Vagina (tissue), 2 donors: ENCODE results near the gene PYGM.

Source experiments
- CTCF ChIP-seq, 3 experiments: fragments of 450-650 bp in 2 of 3; fragments of 200-600 bp in 1 of 3; sonication (generic) in 1 of 3; IDR thresholded peaks; one replicate each; pipeline ENCODE4 v1.5.1; 2017 to 2019; ENCODE audit warnings: antibody characterized with exemption in 3 of 3, mild to moderate bottlenecking in 2 of 3, moderate library complexity in 2 of 3
- POLR2A ChIP-seq, 2 donors: fragments of 450-650 bp; IDR thresholded peaks; one replicate each; pipeline ENCODE4 v1.6.1; 2017; ENCODE audit warnings: antibody characterized with exemption in 2 of 2, mild to moderate bottlenecking in 2 of 2, moderate library complexity in 2 of 2

- no peak for TF ChIP-seq POLR2A (IDR thresholded peaks at IDR 0.05)
- no peak for TF ChIP-seq CTCF (IDR thresholded peaks at IDR 0.05)
Measured at GRCh38 chr11:64722141-64723065, 37.4 kb downstream of the PYGM start.
